ENCODE data around the gene GABRB1.

GRCh38 chr4:47060561-47060960 lies 29.2 kb downstream of the GABRB1 start:
- no peak for TF ChIP-seq EZH2 (IDR thresholded peaks at IDR 0.05; ENCODE audit: insufficient read depth, poor library complexity, severe bottlenecking)
- TF ChIP-seq EZH2phosphoT487 (IDR thresholded peaks at IDR 0.05; ENCODE audit: insufficient read depth, low read depth) = no peak
